ENCODE results near the gene HOXC11. TPM values are rescaled to one million over a fixed set of nuclear protein-coding genes. Genes with fewer than 3 reads are reported as not detected.

The HOXC11 gene
- total RNA-seq, 4 donors from 2014 or later = 3.1 to 3.7 (median 3.5) TPM

DNA sequence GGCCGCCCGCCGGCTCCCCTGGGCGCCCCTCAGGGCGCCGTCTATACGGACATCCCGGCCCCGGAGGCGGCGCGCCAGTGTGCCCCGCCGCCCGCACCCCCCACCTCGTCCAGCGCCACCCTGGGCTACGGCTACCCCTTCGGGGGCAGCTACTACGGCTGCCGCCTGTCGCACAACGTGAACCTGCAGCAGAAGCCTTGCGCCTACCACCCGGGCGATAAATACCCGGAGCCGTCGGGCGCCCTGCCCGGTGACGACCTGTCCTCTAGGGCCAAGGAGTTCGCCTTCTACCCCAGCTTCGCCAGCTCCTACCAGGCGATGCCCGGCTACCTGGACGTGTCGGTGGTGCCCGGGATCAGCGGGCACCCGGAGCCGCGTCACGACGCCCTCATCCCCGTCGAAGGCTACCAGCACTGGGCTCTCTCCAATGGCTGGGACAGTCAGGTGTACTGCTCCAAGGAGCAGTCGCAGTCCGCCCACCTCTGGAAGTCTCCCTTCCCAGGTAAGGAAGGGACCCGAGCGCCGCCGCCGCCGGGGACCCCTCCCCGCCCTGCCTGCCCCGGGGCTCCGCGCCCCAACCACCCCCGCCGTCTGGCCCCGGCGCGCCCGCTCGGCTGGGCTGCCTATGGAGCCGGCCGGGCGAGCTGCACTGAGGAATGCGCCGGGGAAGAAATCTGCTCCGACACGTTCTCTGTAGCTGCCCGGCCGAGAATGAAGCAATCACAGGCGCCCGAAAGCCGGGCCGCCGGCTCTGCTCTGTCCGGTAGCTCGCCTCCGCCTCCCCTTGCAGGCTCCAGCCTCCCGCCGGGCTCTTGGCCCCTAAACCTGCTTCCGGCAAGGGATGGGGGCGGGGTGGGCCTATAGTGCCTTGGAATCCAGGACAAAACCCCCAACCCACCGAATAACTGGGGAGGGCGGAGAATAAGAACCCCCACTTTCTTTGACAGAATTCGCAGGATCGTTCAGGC lies 33.5 kb upstream of the HOXC11 start:
- Histone ChIP-seq H3K27me3 (peaks cover 98% of the 10 kb centered on the region), H3K4me3 (peak overlapping the region; percentile 57), H3K4me1 (peaks cover 39% of the 10 kb centered on the region), H3K27ac (peak overlapping the region; percentile 87), H3K36me3 (no peaks in the 10 kb centered on the region), H3K9me3 (no peaks in the 10 kb centered on the region)
- TF ChIP-seq POLR2A (IDR thresholded peaks at IDR 0.05) (no peak), EP300 (IDR thresholded peaks at IDR 0.05) (no peak), POLR2AphosphoS5 (IDR thresholded peaks at IDR 0.05) (no peak)
- TF ChIP-seq, protein P1, sequence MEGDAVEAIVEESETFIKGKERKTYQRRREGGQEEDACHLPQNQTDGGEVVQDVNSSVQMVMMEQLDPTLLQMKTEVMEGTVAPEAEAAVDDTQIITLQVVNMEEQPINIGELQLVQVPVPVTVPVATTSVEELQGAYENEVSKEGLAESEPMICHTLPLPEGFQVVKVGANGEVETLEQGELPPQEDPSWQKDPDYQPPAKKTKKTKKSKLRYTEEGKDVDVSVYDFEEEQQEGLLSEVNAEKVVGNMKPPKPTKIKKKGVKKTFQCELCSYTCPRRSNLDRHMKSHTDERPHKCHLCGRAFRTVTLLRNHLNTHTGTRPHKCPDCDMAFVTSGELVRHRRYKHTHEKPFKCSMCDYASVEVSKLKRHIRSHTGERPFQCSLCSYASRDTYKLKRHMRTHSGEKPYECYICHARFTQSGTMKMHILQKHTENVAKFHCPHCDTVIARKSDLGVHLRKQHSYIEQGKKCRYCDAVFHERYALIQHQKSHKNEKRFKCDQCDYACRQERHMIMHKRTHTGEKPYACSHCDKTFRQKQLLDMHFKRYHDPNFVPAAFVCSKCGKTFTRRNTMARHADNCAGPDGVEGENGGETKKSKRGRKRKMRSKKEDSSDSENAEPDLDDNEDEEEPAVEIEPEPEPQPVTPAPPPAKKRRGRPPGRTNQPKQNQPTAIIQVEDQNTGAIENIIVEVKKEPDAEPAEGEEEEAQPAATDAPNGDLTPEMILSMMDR (IDR thresholded peaks at IDR 0.05) = no peak
- peak in 1 of 2 donors; percentile 82 for DNase-seq (ENCODE audit: low spot score in 2 of 2)
- 13% methylated on average over 28 of the region's 91 CpGs for WGBS

DNA sequence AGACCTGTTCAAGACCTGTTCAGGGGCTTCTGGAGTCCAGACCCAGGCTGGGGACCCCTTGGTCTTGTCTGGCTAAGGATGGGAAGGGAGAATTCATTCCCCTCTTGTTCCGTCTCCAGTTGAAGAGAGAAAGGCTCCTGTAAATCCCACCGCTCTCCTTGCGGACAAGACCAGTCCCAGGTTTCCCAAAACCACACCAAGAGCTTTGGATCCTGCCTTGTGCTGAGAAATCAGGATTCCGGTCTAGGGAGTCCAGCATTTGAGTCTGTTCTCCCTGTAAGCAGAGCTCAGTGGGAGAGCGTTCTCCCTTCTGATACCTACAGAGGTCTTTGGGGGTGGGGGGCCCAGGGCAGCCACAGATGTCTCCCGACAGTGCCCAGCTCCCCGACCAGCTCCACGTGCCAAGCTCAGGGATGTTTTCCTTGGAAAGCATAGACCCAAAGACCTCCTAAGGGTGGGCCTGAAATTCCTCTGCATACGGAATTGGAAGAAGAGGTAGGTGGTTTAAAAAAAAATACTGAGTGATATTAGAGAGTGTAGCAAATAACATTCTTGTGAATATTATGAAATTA lies 32.4 kb upstream of the HOXC11 start:
- Histone ChIP-seq H3K27ac (peak overlapping the region; percentile 87), H3K4me1 (peaks cover 36% of the 10 kb centered on the region), H3K36me3 (no peaks in the 10 kb centered on the region), H3K4me3 (peak overlapping the region; percentile 57), H3K9me3 (no peaks in the 10 kb centered on the region), H3K27me3 (peaks cover 98% of the 10 kb centered on the region)
- no peak for DNase-seq (ENCODE audit: low spot score in 2 of 2)
- TF ChIP-seq EP300 (IDR thresholded peaks at IDR 0.05) = no peak
- no peak for TF ChIP-seq POLR2A (IDR thresholded peaks at IDR 0.05)
- TF ChIP-seq POLR2AphosphoS5 (IDR thresholded peaks at IDR 0.05) = no peak
- TF ChIP-seq, protein P1 (IDR thresholded peaks at IDR 0.05) = no peak
- WGBS = 31% methylated on average over 9 of the region's 9 CpGs

DNA sequence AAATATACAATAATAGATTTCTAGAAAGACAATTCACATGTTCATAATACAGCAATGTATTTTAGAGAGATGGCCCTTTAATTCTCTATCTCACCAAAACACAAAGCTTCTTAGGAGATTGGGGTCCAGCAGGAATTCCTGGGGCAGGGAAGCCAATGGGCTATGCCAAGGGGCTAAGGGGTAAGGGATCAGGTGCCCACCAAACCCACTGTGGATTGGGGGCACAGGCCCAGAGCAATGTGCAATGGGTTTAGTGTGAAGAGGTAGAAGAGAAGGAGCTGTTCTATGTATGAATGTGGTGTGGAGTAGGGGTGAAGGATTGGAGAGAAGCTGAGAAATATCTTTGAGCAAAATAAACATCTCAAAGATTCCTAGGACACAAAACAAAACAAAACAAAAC lies 31.7 kb upstream of the HOXC11 start:
- Histone ChIP-seq H3K27ac (no peak overlapping the region), H3K4me3 (peak overlapping the region; percentile 57), H3K27me3 (peaks cover 98% of the 10 kb centered on the region), H3K36me3 (no peaks in the 10 kb centered on the region), H3K4me1 (peaks cover 33% of the 10 kb centered on the region), H3K9me3 (no peaks in the 10 kb centered on the region)
- no peak for DNase-seq (ENCODE audit: low spot score in 2 of 2)
- no peak for TF ChIP-seq POLR2AphosphoS5 (IDR thresholded peaks at IDR 0.05)
- no peak for TF ChIP-seq EP300 (IDR thresholded peaks at IDR 0.05)
- TF ChIP-seq POLR2A (IDR thresholded peaks at IDR 0.05) = no peak
- TF ChIP-seq, protein P1 (IDR thresholded peaks at IDR 0.05) = no peak

DNA sequence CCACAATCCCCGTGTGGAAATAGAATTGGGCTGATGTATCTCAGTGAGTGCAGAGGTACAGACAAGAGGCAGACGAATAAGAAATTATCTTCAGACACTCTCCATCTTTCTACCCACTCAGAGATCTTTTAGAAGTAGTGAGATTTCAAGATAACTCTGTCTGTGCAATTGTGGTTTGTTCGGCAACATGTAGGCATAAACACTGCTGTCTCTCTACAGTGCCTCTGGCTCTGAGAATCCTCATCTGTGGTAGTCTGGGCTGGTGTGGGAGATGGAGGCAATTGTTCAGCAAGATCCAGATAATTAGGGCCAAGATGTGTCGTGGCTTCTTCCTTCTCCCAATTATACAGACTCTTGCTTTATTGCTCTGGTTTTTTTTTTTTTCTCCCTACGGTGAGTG lies 31.2 kb upstream of the HOXC11 start:
- Histone ChIP-seq H3K4me3 (peak overlapping the region; percentile 9), H3K4me1 (peaks cover 33% of the 10 kb centered on the region), H3K9me3 (no peaks in the 10 kb centered on the region), H3K27me3 (peaks cover 98% of the 10 kb centered on the region), H3K27ac (no peak overlapping the region), H3K36me3 (no peaks in the 10 kb centered on the region)
- no peak for DNase-seq (ENCODE audit: low spot score in 2 of 2)
- no peak for TF ChIP-seq POLR2AphosphoS5 (IDR thresholded peaks at IDR 0.05)
- TF ChIP-seq EP300 (IDR thresholded peaks at IDR 0.05) = no peak
- TF ChIP-seq, protein P1 (IDR thresholded peaks at IDR 0.05) = no peak
- no peak for TF ChIP-seq POLR2A (IDR thresholded peaks at IDR 0.05)
- WGBS = 12% methylated on average over 5 of the region's 5 CpGs

DNA sequence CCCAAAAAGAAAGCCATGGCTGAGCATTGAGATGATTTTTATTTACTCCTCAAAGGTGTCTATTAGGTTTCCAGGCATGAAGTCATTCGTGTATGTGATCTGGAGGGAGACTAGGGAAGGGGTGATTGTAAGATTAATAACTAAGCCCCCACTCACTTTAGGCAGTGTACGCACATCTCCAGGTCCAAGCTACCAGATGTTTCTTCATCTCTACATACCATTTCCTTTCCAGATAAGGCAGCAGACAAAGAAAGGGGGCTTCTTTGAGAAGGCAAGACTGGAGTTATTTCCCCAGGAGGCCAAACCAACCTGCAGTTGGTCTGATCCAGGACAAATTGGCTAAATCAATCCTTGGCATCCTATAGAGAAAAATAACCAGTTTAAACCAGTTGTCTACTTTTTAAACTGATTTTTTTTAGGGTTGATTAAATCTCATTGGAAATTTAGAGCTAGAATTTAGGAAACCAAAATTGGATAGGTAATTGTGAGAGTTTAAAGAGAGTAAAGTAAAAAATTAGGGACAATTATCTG lies 30.4 kb upstream of the HOXC11 start:
- no peaks in the 10 kb centered on the region for H3K36me3 ChIP-seq
- TF ChIP-seq POLR2A (IDR thresholded peaks at IDR 0.05) (no peak), EP300 (IDR thresholded peaks at IDR 0.05) (no peak), POLR2AphosphoS5 (IDR thresholded peaks at IDR 0.05) (no peak)
- TF ChIP-seq, protein P1 (IDR thresholded peaks at IDR 0.05) = no peak
- peaks cover 32% of the 10 kb centered on the region for H3K4me1 ChIP-seq
- 28% methylated on average over 2 of the region's 2 CpGs for WGBS
- no peaks in the 10 kb centered on the region for H3K9me3 ChIP-seq
- DNase-seq (ENCODE audit: low spot score in 2 of 2) = no peak
- H3K27me3 ChIP-seq = peaks cover 98% of the 10 kb centered on the region
- peak overlapping the region; percentile 9 for H3K4me3 ChIP-seq
- no peak overlapping the region for H3K27ac ChIP-seq
